Stomach (tissue), 4 donors: ENCODE data around the gene PTGER3.

Experiments
- EP300 ChIP-seq: sonication (generic); formaldehyde crosslinking; IDR thresholded peaks from one replicate; pipeline ENCODE4 v1.6.1; 2017; ENCODE audit warnings: antibody characterized with exemption
- TF ChIP-seq, protein P1 (sequence below), 7 experiments: fragments of 450-650 bp in 4 of 7; fragments of 200-600 bp in 3 of 7; sonication (generic) in 3 of 7; IDR thresholded peaks; one replicate each; pipeline ENCODE4 v1.5.1; 2016 to 2019; ENCODE audit warnings: antibody characterized with exemption in 7 of 7, control low read depth in 2 of 7, mild to moderate bottlenecking in 1 of 7

DNA sequence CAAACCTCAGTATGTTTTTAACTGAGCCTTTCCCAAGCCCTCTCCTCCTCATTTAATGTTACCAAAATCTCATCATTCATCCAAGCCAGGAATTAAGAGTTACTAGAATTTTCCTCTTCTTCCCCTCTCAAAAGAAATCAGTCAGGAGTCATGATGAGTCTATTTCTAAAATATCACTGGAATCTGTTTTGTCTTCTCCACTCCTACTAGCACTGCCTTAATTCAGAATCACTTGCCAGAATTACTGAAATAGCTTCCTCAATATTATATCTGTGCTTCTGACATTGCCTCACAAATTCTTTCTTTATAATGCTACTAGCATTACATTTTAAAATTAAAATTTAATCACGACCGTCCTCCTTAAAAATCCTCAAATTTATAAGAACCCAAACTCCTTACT, 106.1 kb downstream of the PTGER3 start:
- TF ChIP-seq, protein P1, sequence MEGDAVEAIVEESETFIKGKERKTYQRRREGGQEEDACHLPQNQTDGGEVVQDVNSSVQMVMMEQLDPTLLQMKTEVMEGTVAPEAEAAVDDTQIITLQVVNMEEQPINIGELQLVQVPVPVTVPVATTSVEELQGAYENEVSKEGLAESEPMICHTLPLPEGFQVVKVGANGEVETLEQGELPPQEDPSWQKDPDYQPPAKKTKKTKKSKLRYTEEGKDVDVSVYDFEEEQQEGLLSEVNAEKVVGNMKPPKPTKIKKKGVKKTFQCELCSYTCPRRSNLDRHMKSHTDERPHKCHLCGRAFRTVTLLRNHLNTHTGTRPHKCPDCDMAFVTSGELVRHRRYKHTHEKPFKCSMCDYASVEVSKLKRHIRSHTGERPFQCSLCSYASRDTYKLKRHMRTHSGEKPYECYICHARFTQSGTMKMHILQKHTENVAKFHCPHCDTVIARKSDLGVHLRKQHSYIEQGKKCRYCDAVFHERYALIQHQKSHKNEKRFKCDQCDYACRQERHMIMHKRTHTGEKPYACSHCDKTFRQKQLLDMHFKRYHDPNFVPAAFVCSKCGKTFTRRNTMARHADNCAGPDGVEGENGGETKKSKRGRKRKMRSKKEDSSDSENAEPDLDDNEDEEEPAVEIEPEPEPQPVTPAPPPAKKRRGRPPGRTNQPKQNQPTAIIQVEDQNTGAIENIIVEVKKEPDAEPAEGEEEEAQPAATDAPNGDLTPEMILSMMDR (IDR thresholded peaks at IDR 0.05) = no peak
- TF ChIP-seq EP300 = no peak
